Caco-2 (cell line): ENCODE measurements around the gene MLEC. TPM values are rescaled to one million over a fixed set of nuclear protein-coding genes. Genes with fewer than 3 reads are reported as not detected.

Source experiments
- BruUV-seq: library from RNA; stranded (reverse); fragments of 400-500 nt; replicated peaks from 2 replicates; lab custom pipeline; 2021; lab: Mats Ljungman, UMichigan
- CTCF ChIA-PET: fragments of 300-600 bp; sonication (Branson Sonifier 250); formaldehyde crosslinking; loops from one replicate; lab custom pipeline; 2022; ENCODE audit warnings: antibody characterized with exemption; lab: Charles Lee
- POLR2A ChIA-PET: fragments of 300-600 bp; sonication (Branson Sonifier 250); formaldehyde crosslinking; loops from one replicate; lab custom pipeline; 2022; ENCODE audit warnings: antibody characterized with exemption; lab: Charles Lee
- DNase-seq, 2 experiments: peaks; one replicate each; pipeline versions ENCODE4 v3.0.0 to v3.0.0-alpha.2; 2020 to 2022
- H3K27me3 ChIP-seq: replicated peaks from 2 replicates; pipeline ENCODE4 v1.6.0; 2011; ENCODE audit warnings: low read length; ENCODE audit not compliant: control insufficient read depth, insufficient read depth
- H3K36me3 ChIP-seq: 2 replicates; pipeline ENCODE4 v1.5.1; 2011; ENCODE audit warnings: low read length; ENCODE audit not compliant: control insufficient read depth, insufficient read depth
- H3K4me1 ChIP-seq: fragments of 250-450 bp; sonication (Bioruptor Pico); 2 replicates; pipeline ENCODE4 v1.5.1; 2020; ENCODE audit warnings: mild to moderate bottlenecking
- H3K4me3 ChIP-seq: 2 replicates; pipeline ENCODE4 v1.5.1; 2011; ENCODE audit warnings: low read depth, mild to moderate bottlenecking, control low read depth, low read length
- H3K9me3 ChIP-seq: fragments of 250-450 bp; sonication (Bioruptor Pico); 2 replicates; pipeline ENCODE4 v1.5.1; 2020; ENCODE audit warnings: mild to moderate bottlenecking, moderate library complexity
- H3K27ac Mint-ChIP-seq: one replicate; pipeline ENCODE4 v1.8.0; 2022; ENCODE audit warnings: mixed read lengths; ENCODE audit not compliant: unreplicated experiment
- H3K27me3 Mint-ChIP-seq: one replicate; pipeline ENCODE4 v1.8.0; 2022; ENCODE audit warnings: mixed read lengths; ENCODE audit not compliant: insufficient read depth, unreplicated experiment
- H3K36me3 Mint-ChIP-seq: one replicate; pipeline ENCODE4 v1.8.0; 2022; ENCODE audit warnings: mild to moderate bottlenecking, mixed read lengths; ENCODE audit not compliant: insufficient read depth, unreplicated experiment
- H3K4me1 Mint-ChIP-seq: one replicate; pipeline ENCODE4 v1.8.0; 2022; ENCODE audit warnings: low read depth, mixed read lengths; ENCODE audit not compliant: unreplicated experiment
- H3K4me3 Mint-ChIP-seq: one replicate; pipeline ENCODE4 v1.8.0; 2022; ENCODE audit warnings: mild to moderate bottlenecking, moderate library complexity, mixed read lengths; ENCODE audit not compliant: unreplicated experiment
- H3K9me3 Mint-ChIP-seq: one replicate; pipeline ENCODE4 v1.8.0; 2022; ENCODE audit warnings: mixed read lengths; ENCODE audit not compliant: unreplicated experiment
- intact Hi-C: fragments of 100-400 bp; cut with micrococcal nuclease; formaldehyde crosslinking; loops from one replicate; pipeline ENCODE4 v1.10.0; 2022; ENCODE audit not compliant: unreplicated experiment
- total RNA-seq: library from RNA; stranded (reverse); gene quantifications from 2 replicates; pipeline ENCODE4 v1.2.3, GENCODE V29; 2022
- TF ChIP-seq, protein P1 (sequence below), 2 experiments: fragments of 200-600 bp in 1 of 2; IDR thresholded peaks; 1 replicate in 1 of 2; 2 replicates in 1 of 2; pipeline versions ENCODE4 v1.5.1 to v1.8.0; 2011 to 2022; ENCODE audit warnings: antibody characterized with exemption in 1 of 2, control low read depth in 1 of 2, inconsistent platforms in 1 of 2, low read depth in 1 of 2, low read length in 1 of 2, mild to moderate bottlenecking in 1 of 2, moderate library complexity in 1 of 2; ENCODE audit not compliant: insufficient read depth in 1 of 2, severe bottlenecking in 1 of 2, unreplicated experiment in 1 of 2

The MLEC gene
- total RNA-seq, 1 experiment from 2014 or later = 150 TPM

DNA sequence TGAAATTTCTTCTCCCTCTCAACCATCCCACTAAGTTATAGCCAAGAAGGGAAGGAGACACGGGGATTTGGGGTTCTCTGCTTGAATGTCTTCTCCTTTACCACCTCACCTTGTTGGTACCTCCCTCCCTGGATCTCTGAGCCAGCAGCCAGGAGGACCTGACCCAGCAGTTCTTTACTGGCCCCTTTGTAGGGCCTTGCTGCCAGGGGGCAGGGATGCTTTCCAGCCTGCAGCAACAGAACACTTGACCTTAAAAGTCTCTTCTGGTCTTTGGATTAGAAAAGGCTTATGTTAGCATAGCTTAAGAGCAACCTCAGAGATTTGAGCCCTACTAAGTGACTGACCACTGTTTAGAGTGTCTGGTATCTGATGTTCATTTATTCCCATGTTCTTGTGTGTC lies 10.4 kb downstream of the MLEC start:
- H3K4me1 ChIP-seq = peaks cover 36% of the 10 kb centered on the region
- BruUV-seq = no TSS peak
- intact Hi-C loops = no loop called here
- no peak for DNase-seq
- Mint-ChIP-seq H3K36me3 (peaks cover 82% of the 10 kb centered on the region), H3K27ac (no peak overlapping the region), H3K27me3 (no peaks in the 10 kb centered on the region), H3K4me3 (no peak overlapping the region), H3K4me1 (peaks cover 32% of the 10 kb centered on the region), H3K9me3 (no peaks in the 10 kb centered on the region)
- H3K9me3 ChIP-seq = no peaks in the 10 kb centered on the region
- H3K36me3 ChIP-seq = peaks cover 2% of the 10 kb centered on the region; the same call in 1 of the 2 replicates
- H3K27me3 ChIP-seq = no peaks in the 10 kb centered on the region
- ChIA-PET POLR2A (no interaction called here), CTCF (no interaction called here)
- TF ChIP-seq, protein P1, sequence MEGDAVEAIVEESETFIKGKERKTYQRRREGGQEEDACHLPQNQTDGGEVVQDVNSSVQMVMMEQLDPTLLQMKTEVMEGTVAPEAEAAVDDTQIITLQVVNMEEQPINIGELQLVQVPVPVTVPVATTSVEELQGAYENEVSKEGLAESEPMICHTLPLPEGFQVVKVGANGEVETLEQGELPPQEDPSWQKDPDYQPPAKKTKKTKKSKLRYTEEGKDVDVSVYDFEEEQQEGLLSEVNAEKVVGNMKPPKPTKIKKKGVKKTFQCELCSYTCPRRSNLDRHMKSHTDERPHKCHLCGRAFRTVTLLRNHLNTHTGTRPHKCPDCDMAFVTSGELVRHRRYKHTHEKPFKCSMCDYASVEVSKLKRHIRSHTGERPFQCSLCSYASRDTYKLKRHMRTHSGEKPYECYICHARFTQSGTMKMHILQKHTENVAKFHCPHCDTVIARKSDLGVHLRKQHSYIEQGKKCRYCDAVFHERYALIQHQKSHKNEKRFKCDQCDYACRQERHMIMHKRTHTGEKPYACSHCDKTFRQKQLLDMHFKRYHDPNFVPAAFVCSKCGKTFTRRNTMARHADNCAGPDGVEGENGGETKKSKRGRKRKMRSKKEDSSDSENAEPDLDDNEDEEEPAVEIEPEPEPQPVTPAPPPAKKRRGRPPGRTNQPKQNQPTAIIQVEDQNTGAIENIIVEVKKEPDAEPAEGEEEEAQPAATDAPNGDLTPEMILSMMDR (IDR thresholded peaks at IDR 0.05; ENCODE audit: insufficient read depth in 1 of 2, low read depth in 1 of 2, low read length in 1 of 2, severe bottlenecking in 1 of 2, unreplicated experiment in 1 of 2) = no peak
- H3K4me3 ChIP-seq = no peak overlapping the region

DNA sequence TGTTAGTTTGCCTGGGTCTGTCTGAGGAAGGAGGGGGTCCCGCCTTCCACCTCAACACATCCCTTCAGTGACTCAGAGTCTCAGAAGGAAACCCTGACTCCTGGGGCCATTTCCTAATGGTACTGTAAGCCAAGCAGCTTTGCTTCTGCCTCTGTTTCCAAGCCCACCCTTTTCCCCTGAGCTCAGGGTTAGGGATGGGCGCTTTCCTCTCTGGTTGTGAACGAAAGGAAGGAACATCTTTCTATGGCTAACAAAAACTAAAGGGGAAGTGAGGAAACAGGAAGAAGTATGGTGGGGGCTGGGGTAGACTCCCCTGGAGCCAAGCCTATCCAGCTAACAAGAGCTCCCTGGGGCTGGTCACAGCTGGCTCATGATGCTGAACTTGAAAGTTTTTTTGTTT lies 11.7 kb downstream of the MLEC start:
- Mint-ChIP-seq H3K27ac (no peak overlapping the region), H3K27me3 (no peaks in the 10 kb centered on the region), H3K4me1 (peaks cover 21% of the 10 kb centered on the region), H3K4me3 (no peak overlapping the region), H3K36me3 (peaks cover 70% of the 10 kb centered on the region), H3K9me3 (no peaks in the 10 kb centered on the region)
- ChIA-PET POLR2A (no interaction called here), CTCF (interaction anchor here (1.3 kb wide), 1 partner anchor 50 kb away, joined by 4 read pairs; no protein-coding TSS in a partner anchor)
- no TSS peak for BruUV-seq
- no peaks in the 10 kb centered on the region for H3K9me3 ChIP-seq
- TF ChIP-seq, protein P1 (IDR thresholded peaks at IDR 0.05; ENCODE audit: insufficient read depth in 1 of 2, low read depth in 1 of 2, low read length in 1 of 2, severe bottlenecking in 1 of 2, unreplicated experiment in 1 of 2) = no peak
- H3K27me3 ChIP-seq = no peaks in the 10 kb centered on the region
- no peak overlapping the region for H3K4me3 ChIP-seq
- peaks cover 3% of the 10 kb centered on the region; the same call in 1 of the 2 replicates for H3K36me3 ChIP-seq
- H3K4me1 ChIP-seq = peaks cover 28% of the 10 kb centered on the region
- no peak for DNase-seq
- intact Hi-C loops = no loop called here

DNA sequence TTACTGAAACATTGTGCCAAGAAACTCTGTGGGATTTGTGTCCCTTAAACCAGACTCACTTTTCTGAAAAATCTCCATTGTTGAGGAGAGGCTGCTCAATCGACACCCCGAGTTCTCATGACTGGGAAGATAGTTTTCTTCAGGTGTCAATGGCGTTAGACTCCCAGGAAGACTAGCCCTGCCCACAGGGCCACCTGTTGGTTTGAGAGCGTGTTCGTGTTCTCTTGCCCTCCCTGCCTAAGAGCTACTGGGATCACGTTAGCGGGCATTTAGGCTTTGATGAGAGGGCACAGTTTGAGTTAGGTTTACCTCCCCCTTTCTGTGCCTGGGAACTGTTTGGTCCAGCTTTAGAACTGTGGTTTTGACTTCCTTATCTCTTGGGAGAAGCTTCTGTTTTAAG lies 12.6 kb downstream of the MLEC start:
- H3K9me3 Mint-ChIP-seq = no peaks in the 10 kb centered on the region
- peaks cover 63% of the 10 kb centered on the region for H3K36me3 Mint-ChIP-seq
- no peak overlapping the region for H3K27ac Mint-ChIP-seq
- no peak overlapping the region for H3K4me3 Mint-ChIP-seq
- Histone ChIP-seq H3K36me3 (peaks cover 3% of the 10 kb centered on the region; the same call in 1 of the 2 replicates), H3K4me3 (no peak overlapping the region), H3K9me3 (no peaks in the 10 kb centered on the region), H3K27me3 (no peaks in the 10 kb centered on the region), H3K4me1 (peaks cover 28% of the 10 kb centered on the region)
- no TSS peak for BruUV-seq
- ChIA-PET CTCF (interaction anchor here (1.3 kb wide), 1 partner anchor 51 kb away, joined by 4 read pairs; no protein-coding TSS in a partner anchor), POLR2A (no interaction called here)
- H3K27me3 Mint-ChIP-seq = no peaks in the 10 kb centered on the region
- TF ChIP-seq, protein P1 (IDR thresholded peaks at IDR 0.05; ENCODE audit: insufficient read depth in 1 of 2, low read depth in 1 of 2, low read length in 1 of 2, severe bottlenecking in 1 of 2, unreplicated experiment in 1 of 2) = no peak
- intact Hi-C loops = no loop called here
- no peak for DNase-seq
- H3K4me1 Mint-ChIP-seq = peaks cover 21% of the 10 kb centered on the region
